Spleen (tissue), 11 donors: ENCODE results near the gene TMEM207. TPM values are rescaled to one million over a fixed set of nuclear protein-coding genes. Genes with fewer than 3 reads are reported as not detected.

Source experiments
- DNase-seq: peaks from one replicate; pipeline ENCODE4 v3.0.0-alpha.2; 2020
- H3K27ac ChIP-seq, 8 donors: fragments of 200-600 bp; sonication (generic) in 7 of 8; 1 replicate in 4 of 8; 2 replicates in 4 of 8; pipeline versions ENCODE4 v1.5.0 to v1.8.0; 2016 to 2021; ENCODE audit warnings: inconsistent platforms in 4 of 8, mild to moderate bottlenecking in 4 of 8, moderate library complexity in 1 of 8
- H3K27me3 ChIP-seq, 7 donors: fragments of 200-600 bp; sonication (generic) in 6 of 7; replicated peaks in 1 of 7; 1 replicate in 4 of 7; 2 replicates in 3 of 7; pipeline versions ENCODE4 v1.5.0 to v1.8.0; 2016 to 2021; ENCODE audit warnings: inconsistent platforms in 3 of 7, mild to moderate bottlenecking in 1 of 7
- H3K36me3 ChIP-seq, 6 donors: fragments of 200-600 bp; sonication (generic) in 5 of 6; 1 replicate in 4 of 6; 2 replicates in 2 of 6; pipeline versions ENCODE4 v1.5.0 to v1.8.0; 2016 to 2021; ENCODE audit warnings: inconsistent platforms in 2 of 6
- H3K4me1 ChIP-seq, 6 donors: fragments of 200-600 bp; sonication (generic) in 5 of 6; 1 replicate in 3 of 6; 2 replicates in 3 of 6; pipeline versions ENCODE4 v1.5.0 to v1.8.0; 2016 to 2021; ENCODE audit warnings: inconsistent platforms in 3 of 6
- H3K4me3 ChIP-seq, 8 donors: fragments of 200-600 bp; sonication (generic) in 7 of 8; 1 replicate in 4 of 8; 2 replicates in 4 of 8; pipeline versions ENCODE4 v1.5.0 to v1.8.0; 2016 to 2021; ENCODE audit warnings: inconsistent platforms in 4 of 8, mild to moderate bottlenecking in 4 of 8, moderate library complexity in 2 of 8
- H3K9me3 ChIP-seq, 8 donors: fragments of 200-600 bp; sonication (generic) in 7 of 8; 1 replicate in 4 of 8; 2 replicates in 4 of 8; pipeline versions ENCODE4 v1.5.0 to v1.8.0; 2016 to 2021; ENCODE audit warnings: inconsistent platforms in 4 of 8
- CTCF ChIP-seq, 11 experiments: fragments of 200-600 bp in 7 of 11; fragments of 450-650 bp in 4 of 11; sonication (generic) in 4 of 11; IDR thresholded peaks in 8 of 11; conservative IDR thresholded peaks in 3 of 11; 1 replicate in 7 of 11; 2 replicates in 4 of 11; pipeline versions ENCODE4 v1.4.0 to v1.8.0; 2016 to 2021; ENCODE audit warnings: antibody characterized with exemption in 11 of 11, inconsistent platforms in 4 of 11, mild to moderate bottlenecking in 1 of 11
- POLR2A ChIP-seq, 3 donors: fragments of 450-650 bp; IDR thresholded peaks; one replicate each; pipeline ENCODE4 v1.5.1; 2017; ENCODE audit warnings: antibody characterized with exemption in 3 of 3, mild to moderate bottlenecking in 1 of 3
- POLR2AphosphoS5 ChIP-seq, 3 donors: sonication (generic); formaldehyde crosslinking; IDR thresholded peaks; one replicate each; pipeline ENCODE4 v1.5.1; 2017; ENCODE audit warnings: antibody characterized with exemption in 3 of 3
- WGBS, 5 donors: extraction: QIAGEN DNeasy Blood & Tissue Kit in 3 of 5; methylation state at CpG; one replicate each; pipeline versions ENCODE4 v1.1.5 to v1.1.7; 2013 to 2018; 5-methylcytosine and 5-hydroxymethylcytosine counted together
- intact Hi-C: fragments of 100-400 bp; cut with DNase I; formaldehyde crosslinking; loops from one replicate; pipeline ENCODE4 v1.15.0; 2023; ENCODE audit warnings: low total_unique reads
- polyA plus RNA-seq, 3 donors: library from polyadenylated mRNA; stranded (reverse); fragments of 200-250 nt; gene quantifications; one replicate each; pipeline ENCODE4 v1.2.1, GENCODE V29; 2013
- total RNA-seq, 7 donors: library from RNA; depleted of rRNA in 3 of 7; stranded (reverse); fragments of >200 nt in 3 of 7; fragmentation: NEBNext Ultra II Directional in 4 of 7; extraction: Animal tissue kit (Norgen Biotek cat#: 25700) in 4 of 7; gene quantifications; one replicate each; pipeline versions ENCODE4 v1.1.0 to v1.2.1, GENCODE V29; 2016 to 2021
- donor health status: healthy with polysubstance abuse.
- donor health status: DM: no; HTN: no; CAD: no; lungs with moderate emphysema.
- donor health status: DM: no; HTN: no; CAD: no.
- donor health status: Bipolar disorder and iron deficiency.
- donor health status: healthy.
- donor health status: DM: no; HTN: no; CAD: no.
- donor health status: DM: yes; HTN: yes; CAD: no.

TMEM207 gene
- total and polyA plus RNA-seq, 10 donors: not detected

- H3K36me3 ChIP-seq: no peaks in the 10 kb centered on the region
- TF ChIP-seq POLR2AphosphoS5 (IDR thresholded peaks at IDR 0.05) (no peak), CTCF (IDR thresholded peaks at IDR 0.05 in 8 of 11, conservative IDR thresholded peaks at IDR 0.05 in 3 of 11) (no peak), POLR2A (IDR thresholded peaks at IDR 0.05) (no peak)
- no peaks in the 10 kb centered on the region for H3K9me3 ChIP-seq
- H3K4me3 ChIP-seq: no peak overlapping the region
- no peak overlapping the region for H3K27ac ChIP-seq
- intact Hi-C loops: no loop called here
- H3K4me1 ChIP-seq: no peaks in the 10 kb centered on the region
- 90 to 95% (median 92%) methylated on average over 8 of the region's 8 CpGs for WGBS, 5 donors
- H3K27me3 ChIP-seq: no peaks in the 10 kb centered on the region
- DNase-seq: no peak
Measured at GRCh38 chr3:190404715-190405114, 45.0 kb downstream of the TMEM207 start.

- Histone ChIP-seq H3K36me3 (no peaks in the 10 kb centered on the region), H3K4me3 (no peak overlapping the region), H3K27me3 (no peaks in the 10 kb centered on the region), H3K27ac (no peak overlapping the region), H3K4me1 (no peaks in the 10 kb centered on the region), H3K9me3 (no peaks in the 10 kb centered on the region)
- 21 to 34% (median 27%) methylated on average over 4 of the region's 4 CpGs for WGBS, 5 donors
- TF ChIP-seq POLR2A (IDR thresholded peaks at IDR 0.05) (no peak), CTCF (IDR thresholded peaks at IDR 0.05 in 8 of 11, conservative IDR thresholded peaks at IDR 0.05 in 3 of 11) (no peak), POLR2AphosphoS5 (IDR thresholded peaks at IDR 0.05) (no peak)
- DNase-seq: no peak
- intact Hi-C loops: no loop called here
Measured at GRCh38 chr3:190401963-190402362, 47.7 kb downstream of the TMEM207 start.

- 94 to 97% (median 95%) methylated on average over 8 of the region's 8 CpGs for WGBS, 5 donors
- no peak overlapping the region for H3K4me3 ChIP-seq
- H3K9me3 ChIP-seq: no peaks in the 10 kb centered on the region
- H3K36me3 ChIP-seq: no peaks in the 10 kb centered on the region
- no peaks in the 10 kb centered on the region for H3K4me1 ChIP-seq
- TF ChIP-seq CTCF (IDR thresholded peaks at IDR 0.05 in 8 of 11, conservative IDR thresholded peaks at IDR 0.05 in 3 of 11): no peak
- no peak for TF ChIP-seq POLR2A (IDR thresholded peaks at IDR 0.05)
- no peak for TF ChIP-seq POLR2AphosphoS5 (IDR thresholded peaks at IDR 0.05)
- no peaks in the 10 kb centered on the region for H3K27me3 ChIP-seq
- intact Hi-C loops: no loop called here
- no peak for DNase-seq
- no peak overlapping the region for H3K27ac ChIP-seq
Measured at GRCh38 chr3:190399677-190400076, 50.0 kb downstream of the TMEM207 start.

GRCh38 chr3:190397889-190398288 lies 51.8 kb downstream of the TMEM207 start:
- DNase-seq: no peak
- intact Hi-C loops: no loop called here
- Histone ChIP-seq H3K36me3 (no peaks in the 10 kb centered on the region), H3K27me3 (no peaks in the 10 kb centered on the region), H3K9me3 (no peaks in the 10 kb centered on the region), H3K4me1 (no peaks in the 10 kb centered on the region), H3K4me3 (no peak overlapping the region), H3K27ac (no peak overlapping the region)
- TF ChIP-seq CTCF (IDR thresholded peaks at IDR 0.05 in 8 of 11, conservative IDR thresholded peaks at IDR 0.05 in 3 of 11) (no peak), POLR2A (IDR thresholded peaks at IDR 0.05) (no peak), POLR2AphosphoS5 (IDR thresholded peaks at IDR 0.05) (no peak)
- 78 to 91% (median 85%) methylated on average over 4 of the region's 4 CpGs for WGBS, 5 donors
